Immature natural killer cell (primary cell): ENCODE data around the gene ENOSF1. TPM values are rescaled to one million over a fixed set of nuclear protein-coding genes. Genes with fewer than 3 reads are reported as not detected.
"Not testable (repeated sequence)": the region's sequence is repeated elsewhere in the genome, so short reads cannot be mapped to it uniquely, and the experiment has no call there.

Experiments used
- DNase-seq, 3 donors: peaks; one replicate each; pipeline ENCODE4 v3.0.0; 2022; ENCODE audit warnings: mixed read lengths in 1 of 3
- H3K27ac Mint-ChIP-seq, 6 donors: one replicate each; pipeline ENCODE4 v1.8.0; 2020; ENCODE audit warnings: mixed read lengths in 6 of 6, mild to moderate bottlenecking in 5 of 6, inconsistent platforms in 4 of 6, moderate library complexity in 3 of 6
- H3K27me3 Mint-ChIP-seq, 3 donors: one replicate each; pipeline ENCODE4 v1.8.0; 2020 to 2021; ENCODE audit warnings: low read depth in 3 of 3, mild to moderate bottlenecking in 3 of 3, mixed read lengths in 3 of 3, moderate library complexity in 3 of 3, inconsistent platforms in 1 of 3
- H3K36me3 Mint-ChIP-seq, 3 donors: one replicate each; pipeline ENCODE4 v1.8.0; 2020; ENCODE audit warnings: mixed read lengths in 3 of 3, inconsistent platforms in 2 of 3, mild to moderate bottlenecking in 2 of 3
- H3K4me1 Mint-ChIP-seq, 2 donors: one replicate each; pipeline ENCODE4 v1.8.0; 2020; ENCODE audit warnings: inconsistent platforms in 2 of 2, mild to moderate bottlenecking in 2 of 2, mixed read lengths in 2 of 2, moderate library complexity in 1 of 2
- H3K4me3 Mint-ChIP-seq, 5 donors: one replicate each; pipeline ENCODE4 v1.8.0; 2020; ENCODE audit warnings: mild to moderate bottlenecking in 5 of 5, mixed read lengths in 5 of 5, inconsistent platforms in 3 of 5, moderate library complexity in 3 of 5
- H3K9me3 Mint-ChIP-seq, 6 donors: one replicate each; pipeline ENCODE4 v1.8.0; 2020; ENCODE audit warnings: mild to moderate bottlenecking in 6 of 6, mixed read lengths in 6 of 6, inconsistent platforms in 4 of 6, moderate library complexity in 3 of 6
- polyA plus RNA-seq, 3 donors: library from polyadenylated mRNA; unstranded; fragments of 300-500 nt; fragmentation: Illumina TruSeq; gene quantifications; one replicate each; pipeline ENCODE4 v1.2.3, GENCODE V29; 2021

Gene ENOSF1
- 1 to 10 TPM; 1.9 to 8.0 (median 4.3) TPM for polyA plus RNA-seq

GRCh38 chr18:712401-713134, at the start of gene ENOSF1:
ENOSF1 (minus strand) TSS chr18:712630; CDS start chr18:712587, 43 bp downstream.
- Mint-ChIP-seq H3K27ac (peak within 1 kb of the TSS; percentile 88 to 98 (median 96)), H3K4me3 (peak within 1 kb of the TSS; percentile 82 to 91 (median 90)), H3K9me3 (peaks cover 0 to 2% (median 0%) of the 10 kb centered on the region in 6 donors), H3K4me1 (peaks cover 22 to 31% of the 10 kb centered on the region in 2 donors), H3K27me3 (peaks cover 5 to 20% (median 17%) of the 10 kb centered on the region in 3 donors), H3K36me3 (peaks cover 0 to 6% (median 4%) of the 10 kb centered on the region in 3 donors)
- peak; percentile 81 to 84 (median 83) for DNase-seq

GRCh38 chr18:759864-760263, 47.4 kb upstream of the ENOSF1 start:
- not testable (repeated sequence) for H3K27me3 Mint-ChIP-seq, H3K9me3 Mint-ChIP-seq, DNase-seq, H3K27ac Mint-ChIP-seq, H3K36me3 Mint-ChIP-seq, H3K4me3 Mint-ChIP-seq
- H3K4me1 Mint-ChIP-seq: peaks cover 50 to 70% of the 10 kb centered on the region in 2 donors

GRCh38 chr18:755506-755905, 43.1 kb upstream of the ENOSF1 start:
- Mint-ChIP-seq H3K9me3 (no peaks in the 10 kb centered on the region), H3K4me3 (no peak overlapping the region), H3K36me3 (peaks cover 0 to 22% (median 8%) of the 10 kb centered on the region in 3 donors), H3K4me1 (peaks cover 34 to 53% of the 10 kb centered on the region in 2 donors), H3K27ac (peak overlapping the region in 1 of 6 donors; percentile 13), H3K27me3 (peaks cover 0 to 3% (median 0%) of the 10 kb centered on the region in 3 donors)
- DNase-seq: no peak

GRCh38 chr18:754656-755055, 42.2 kb upstream of the ENOSF1 start:
- Mint-ChIP-seq H3K4me1 (peaks cover 31 to 53% of the 10 kb centered on the region in 2 donors), H3K9me3 (no peaks in the 10 kb centered on the region), H3K4me3 (no peak overlapping the region), H3K27me3 (peaks cover 0 to 3% (median 0%) of the 10 kb centered on the region in 3 donors), H3K27ac (peak overlapping the region in 5 of 6 donors; percentile 10 to 79 (median 53)), H3K36me3 (peaks cover 0 to 23% (median 8%) of the 10 kb centered on the region in 3 donors)
- DNase-seq: no peak

GRCh38 chr18:750456-750855, 38.0 kb upstream of the ENOSF1 start:
- H3K36me3 Mint-ChIP-seq: peaks cover 0 to 27% (median 18%) of the 10 kb centered on the region in 3 donors
- peaks cover 0 to 2% (median 2%) of the 10 kb centered on the region in 3 donors for H3K27me3 Mint-ChIP-seq
- H3K4me1 Mint-ChIP-seq: peaks cover 15 to 34% of the 10 kb centered on the region in 2 donors
- peak overlapping the region in 5 of 6 donors; percentile 2 to 36 (median 21) for H3K27ac Mint-ChIP-seq
- no peaks in the 10 kb centered on the region for H3K9me3 Mint-ChIP-seq
- H3K4me3 Mint-ChIP-seq: no peak overlapping the region
- DNase-seq: no peak

- H3K36me3 Mint-ChIP-seq: peaks cover 9 to 34% (median 19%) of the 10 kb centered on the region in 3 donors
- peaks cover 5 to 25% of the 10 kb centered on the region in 2 donors for H3K4me1 Mint-ChIP-seq
- H3K27ac Mint-ChIP-seq: peak overlapping the region in 2 of 6 donors; percentile 32 to 62
- no peak overlapping the region for H3K4me3 Mint-ChIP-seq
- peaks cover 2 to 5% (median 3%) of the 10 kb centered on the region in 3 donors for H3K27me3 Mint-ChIP-seq
- DNase-seq: no peak
- H3K9me3 Mint-ChIP-seq: no peaks in the 10 kb centered on the region
Observed at GRCh38 chr18:744832-745597, 32.6 kb upstream of the ENOSF1 start.

GRCh38 chr18:741931-742512, 29.6 kb upstream of the ENOSF1 start:
- Mint-ChIP-seq H3K36me3 (peaks cover 9 to 35% (median 20%) of the 10 kb centered on the region in 3 donors), H3K27ac (peak overlapping the region in 5 of 6 donors; percentile 55 to 84 (median 72)), H3K27me3 (peaks cover 0 to 3% (median 3%) of the 10 kb centered on the region in 3 donors), H3K4me3 (no peak overlapping the region), H3K4me1 (peaks cover 5 to 19% of the 10 kb centered on the region in 2 donors), H3K9me3 (no peaks in the 10 kb centered on the region)
- DNase-seq: peak; percentile 40 to 56 (median 55)

- Mint-ChIP-seq H3K4me3 (no peak overlapping the region), H3K36me3 (peaks cover 17 to 48% (median 19%) of the 10 kb centered on the region in 3 donors), H3K27me3 (peaks cover 0 to 8% (median 2%) of the 10 kb centered on the region in 3 donors), H3K27ac (peak overlapping the region in 4 of 6 donors; percentile 14 to 69 (median 45)), H3K9me3 (no peaks in the 10 kb centered on the region), H3K4me1 (peaks cover 0 to 2% of the 10 kb centered on the region in 2 donors)
- no peak for DNase-seq
Observed at GRCh38 chr18:732371-732770, 19.9 kb upstream of the ENOSF1 start.

GRCh38 chr18:731185-731584, 18.8 kb upstream of the ENOSF1 start:
- H3K4me1 Mint-ChIP-seq: peaks cover 0 to 2% of the 10 kb centered on the region in 2 donors
- no peak overlapping the region for H3K4me3 Mint-ChIP-seq
- peaks cover 19 to 47% (median 23%) of the 10 kb centered on the region in 3 donors for H3K36me3 Mint-ChIP-seq
- peak overlapping the region in 5 of 6 donors; percentile 7 to 83 (median 58) for H3K27ac Mint-ChIP-seq
- H3K9me3 Mint-ChIP-seq: no peaks in the 10 kb centered on the region
- DNase-seq: no peak
- H3K27me3 Mint-ChIP-seq: peaks cover 0 to 8% (median 2%) of the 10 kb centered on the region in 3 donors

GRCh38 chr18:730692-731091, 18.3 kb upstream of the ENOSF1 start:
- Mint-ChIP-seq H3K27ac (peak overlapping the region; percentile 58 to 83 (median 76)), H3K9me3 (no peaks in the 10 kb centered on the region), H3K4me3 (no peak overlapping the region), H3K27me3 (peaks cover 0 to 8% (median 2%) of the 10 kb centered on the region in 3 donors), H3K36me3 (peaks cover 19 to 43% (median 23%) of the 10 kb centered on the region in 3 donors), H3K4me1 (peaks cover 0 to 2% of the 10 kb centered on the region in 2 donors)
- no peak for DNase-seq

- H3K36me3 Mint-ChIP-seq: peaks cover 19 to 40% (median 19%) of the 10 kb centered on the region in 3 donors
- H3K4me1 Mint-ChIP-seq, DNase-seq, H3K27me3 Mint-ChIP-seq, H3K4me3 Mint-ChIP-seq, H3K9me3 Mint-ChIP-seq: not testable (repeated sequence)
- H3K27ac Mint-ChIP-seq: peak overlapping the region in 5 of 6 donors; percentile 34 to 76 (median 53)
Observed at GRCh38 chr18:730120-730519, 17.7 kb upstream of the ENOSF1 start.

- H3K9me3 Mint-ChIP-seq: peaks cover 0 to 4% (median 0%) of the 10 kb centered on the region in 6 donors
- H3K27me3 Mint-ChIP-seq: peaks cover 0 to 6% (median 2%) of the 10 kb centered on the region in 3 donors
- H3K4me1 Mint-ChIP-seq: no peaks in the 10 kb centered on the region
- H3K4me3 Mint-ChIP-seq: no peak overlapping the region
- H3K36me3 Mint-ChIP-seq: peaks cover 11 to 42% (median 19%) of the 10 kb centered on the region in 3 donors
- H3K27ac Mint-ChIP-seq: peak overlapping the region in 3 of 6 donors; percentile 35 to 56 (median 49)
- DNase-seq: no peak
Observed at GRCh38 chr18:725646-726045, 13.2 kb upstream of the ENOSF1 start.

- Mint-ChIP-seq H3K27ac (peak overlapping the region in 4 of 6 donors; percentile 2 to 39 (median 27)), H3K36me3 (peaks cover 6 to 31% (median 14%) of the 10 kb centered on the region in 3 donors), H3K4me3 (no peak overlapping the region), H3K27me3 (peaks cover 0 to 2% (median 0%) of the 10 kb centered on the region in 3 donors), H3K4me1 (no peaks in the 10 kb centered on the region), H3K9me3 (peaks cover 0 to 4% (median 0%) of the 10 kb centered on the region in 6 donors)
- DNase-seq: no peak
Observed at GRCh38 chr18:723541-724080, 11.2 kb upstream of the ENOSF1 start.
